B cell (primary cell): ENCODE data around the gene ASPA.

Source experiments
- EZH2 ChIP-seq: IDR thresholded peaks from 2 replicates; pipeline ENCODE4 v1.6.1; 2012; ENCODE audit warnings: borderline replicate concordance, low read depth, mild to moderate bottlenecking, moderate library complexity, low read length; ENCODE audit not compliant: insufficient read depth, poor library complexity, severe bottlenecking
- TF ChIP-seq, protein P1 (sequence below): fragments of 200-600 bp; IDR thresholded peaks from one replicate; pipeline ENCODE4 v1.8.0; 2022; ENCODE audit warnings: antibody characterized with exemption, mild to moderate bottlenecking

DNA sequence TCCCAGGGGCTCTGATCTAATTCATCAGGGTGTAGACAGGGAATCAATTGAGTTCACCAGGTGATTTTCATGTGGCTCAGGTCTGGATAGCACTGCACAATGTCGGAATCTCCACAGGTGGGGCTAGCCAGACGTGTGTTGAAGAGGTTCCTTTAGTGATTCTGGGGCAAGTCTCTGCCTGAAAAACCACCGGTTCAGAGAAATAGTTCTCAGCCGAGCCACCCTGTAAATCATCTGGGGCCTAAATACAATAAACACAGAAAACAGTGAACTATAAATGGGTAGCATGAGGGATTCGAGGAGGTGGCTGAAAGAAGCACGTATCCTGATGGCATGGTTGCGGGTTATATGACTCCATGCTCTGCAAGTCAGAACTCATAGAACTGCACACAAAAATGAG, 21.3 kb downstream of the ASPA start:
- TF ChIP-seq, protein P1, sequence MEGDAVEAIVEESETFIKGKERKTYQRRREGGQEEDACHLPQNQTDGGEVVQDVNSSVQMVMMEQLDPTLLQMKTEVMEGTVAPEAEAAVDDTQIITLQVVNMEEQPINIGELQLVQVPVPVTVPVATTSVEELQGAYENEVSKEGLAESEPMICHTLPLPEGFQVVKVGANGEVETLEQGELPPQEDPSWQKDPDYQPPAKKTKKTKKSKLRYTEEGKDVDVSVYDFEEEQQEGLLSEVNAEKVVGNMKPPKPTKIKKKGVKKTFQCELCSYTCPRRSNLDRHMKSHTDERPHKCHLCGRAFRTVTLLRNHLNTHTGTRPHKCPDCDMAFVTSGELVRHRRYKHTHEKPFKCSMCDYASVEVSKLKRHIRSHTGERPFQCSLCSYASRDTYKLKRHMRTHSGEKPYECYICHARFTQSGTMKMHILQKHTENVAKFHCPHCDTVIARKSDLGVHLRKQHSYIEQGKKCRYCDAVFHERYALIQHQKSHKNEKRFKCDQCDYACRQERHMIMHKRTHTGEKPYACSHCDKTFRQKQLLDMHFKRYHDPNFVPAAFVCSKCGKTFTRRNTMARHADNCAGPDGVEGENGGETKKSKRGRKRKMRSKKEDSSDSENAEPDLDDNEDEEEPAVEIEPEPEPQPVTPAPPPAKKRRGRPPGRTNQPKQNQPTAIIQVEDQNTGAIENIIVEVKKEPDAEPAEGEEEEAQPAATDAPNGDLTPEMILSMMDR, result no peak
- no peak for TF ChIP-seq EZH2
